ENCODE data around the gene PPOX.

DNA sequence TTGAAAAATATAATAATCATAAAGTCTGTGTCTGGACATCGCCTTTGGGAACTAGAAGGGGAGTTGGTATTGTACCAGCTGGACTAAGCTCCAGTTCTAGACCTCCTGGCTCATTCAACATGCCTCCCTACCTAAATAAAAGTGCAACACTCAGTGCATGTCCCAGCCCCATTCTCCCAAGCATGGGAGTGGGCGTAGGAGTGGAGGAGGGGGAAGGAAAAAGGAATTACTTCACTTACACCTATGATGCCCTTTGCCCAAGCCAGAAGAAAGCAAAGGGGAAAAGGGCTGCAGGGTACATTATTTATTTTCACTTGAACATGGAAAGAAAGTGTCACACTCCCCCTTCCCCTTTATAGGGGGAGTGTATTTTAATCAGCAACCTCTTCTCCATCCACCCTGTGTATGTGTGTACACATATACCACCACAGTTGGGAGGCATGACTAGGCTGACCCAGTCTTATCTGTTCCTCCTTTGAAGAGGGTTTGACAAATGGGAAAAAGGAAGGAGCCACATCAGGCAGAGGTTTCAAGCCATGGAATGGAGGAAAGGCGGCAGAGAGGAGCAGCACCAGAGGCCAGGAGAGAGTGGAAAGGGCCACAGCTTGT is 45.1 kb upstream of the PPOX start:
- TF ChIP-seq, protein P1, sequence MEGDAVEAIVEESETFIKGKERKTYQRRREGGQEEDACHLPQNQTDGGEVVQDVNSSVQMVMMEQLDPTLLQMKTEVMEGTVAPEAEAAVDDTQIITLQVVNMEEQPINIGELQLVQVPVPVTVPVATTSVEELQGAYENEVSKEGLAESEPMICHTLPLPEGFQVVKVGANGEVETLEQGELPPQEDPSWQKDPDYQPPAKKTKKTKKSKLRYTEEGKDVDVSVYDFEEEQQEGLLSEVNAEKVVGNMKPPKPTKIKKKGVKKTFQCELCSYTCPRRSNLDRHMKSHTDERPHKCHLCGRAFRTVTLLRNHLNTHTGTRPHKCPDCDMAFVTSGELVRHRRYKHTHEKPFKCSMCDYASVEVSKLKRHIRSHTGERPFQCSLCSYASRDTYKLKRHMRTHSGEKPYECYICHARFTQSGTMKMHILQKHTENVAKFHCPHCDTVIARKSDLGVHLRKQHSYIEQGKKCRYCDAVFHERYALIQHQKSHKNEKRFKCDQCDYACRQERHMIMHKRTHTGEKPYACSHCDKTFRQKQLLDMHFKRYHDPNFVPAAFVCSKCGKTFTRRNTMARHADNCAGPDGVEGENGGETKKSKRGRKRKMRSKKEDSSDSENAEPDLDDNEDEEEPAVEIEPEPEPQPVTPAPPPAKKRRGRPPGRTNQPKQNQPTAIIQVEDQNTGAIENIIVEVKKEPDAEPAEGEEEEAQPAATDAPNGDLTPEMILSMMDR (conservative IDR thresholded peaks at IDR 0.05): no peak
- no peak for TF ChIP-seq EZH2 (IDR thresholded peaks at IDR 0.05; ENCODE audit: low read depth)
